ENCODE measurements around the gene KIF19.

The KIF19 gene

DNA sequence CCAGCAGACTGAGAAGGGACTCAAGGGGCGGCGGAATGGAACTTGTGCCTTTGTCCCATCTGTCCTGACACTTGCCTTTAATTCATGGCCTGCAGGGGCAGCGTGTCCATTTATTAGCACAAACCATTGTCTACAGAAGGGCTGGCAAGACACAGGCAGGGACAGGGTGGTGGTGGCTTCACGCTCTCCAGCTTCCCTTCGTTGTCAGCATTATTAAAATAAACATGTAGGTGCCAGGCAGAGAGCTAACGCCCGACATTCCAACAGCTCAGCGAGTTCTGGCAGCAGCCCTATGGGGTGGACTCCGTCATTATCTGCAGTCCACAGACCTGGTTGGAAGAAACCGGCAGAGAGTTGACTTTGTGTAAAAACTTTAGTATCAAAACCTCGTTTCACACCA is 35.7 kb upstream of the KIF19 start:
- H3K9me3 ChIP-seq (ENCODE audit: insufficient read depth, low read length): no peaks in the 10 kb centered on the region
- H2AFZ ChIP-seq (ENCODE audit: low read depth, low read length): no peak overlapping the region
- no peaks in the 10 kb centered on the region for H4K20me1 ChIP-seq (ENCODE audit: insufficient read depth, low read length)
- H3K9ac ChIP-seq (ENCODE audit: low read length): no peak overlapping the region
- H3K4me1 ChIP-seq (ENCODE audit: low read length): peaks cover 18% of the 10 kb centered on the region
- H3K27ac ChIP-seq (ENCODE audit: low read length): no peak overlapping the region
- no peaks in the 10 kb centered on the region for H3K27me3 ChIP-seq (ENCODE audit: low read depth, low read length)
- TF ChIP-seq, protein P1, sequence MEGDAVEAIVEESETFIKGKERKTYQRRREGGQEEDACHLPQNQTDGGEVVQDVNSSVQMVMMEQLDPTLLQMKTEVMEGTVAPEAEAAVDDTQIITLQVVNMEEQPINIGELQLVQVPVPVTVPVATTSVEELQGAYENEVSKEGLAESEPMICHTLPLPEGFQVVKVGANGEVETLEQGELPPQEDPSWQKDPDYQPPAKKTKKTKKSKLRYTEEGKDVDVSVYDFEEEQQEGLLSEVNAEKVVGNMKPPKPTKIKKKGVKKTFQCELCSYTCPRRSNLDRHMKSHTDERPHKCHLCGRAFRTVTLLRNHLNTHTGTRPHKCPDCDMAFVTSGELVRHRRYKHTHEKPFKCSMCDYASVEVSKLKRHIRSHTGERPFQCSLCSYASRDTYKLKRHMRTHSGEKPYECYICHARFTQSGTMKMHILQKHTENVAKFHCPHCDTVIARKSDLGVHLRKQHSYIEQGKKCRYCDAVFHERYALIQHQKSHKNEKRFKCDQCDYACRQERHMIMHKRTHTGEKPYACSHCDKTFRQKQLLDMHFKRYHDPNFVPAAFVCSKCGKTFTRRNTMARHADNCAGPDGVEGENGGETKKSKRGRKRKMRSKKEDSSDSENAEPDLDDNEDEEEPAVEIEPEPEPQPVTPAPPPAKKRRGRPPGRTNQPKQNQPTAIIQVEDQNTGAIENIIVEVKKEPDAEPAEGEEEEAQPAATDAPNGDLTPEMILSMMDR (IDR thresholded peaks at IDR 0.05; ENCODE audit: low read depth, low read length): no peak
- no peak for TF ChIP-seq EZH2phosphoT487 (IDR thresholded peaks at IDR 0.05; ENCODE audit: low read depth)
- no peaks in the 10 kb centered on the region for H3K36me3 ChIP-seq (replicated peaks; ENCODE audit: low read depth, low read length)
- no peak overlapping the region for H3K4me3 ChIP-seq (ENCODE audit: low read length)
- H3K4me2 ChIP-seq (ENCODE audit: low read length): no peak overlapping the region
- no peaks in the 10 kb centered on the region for H3K79me2 ChIP-seq (ENCODE audit: low read length)

DNA sequence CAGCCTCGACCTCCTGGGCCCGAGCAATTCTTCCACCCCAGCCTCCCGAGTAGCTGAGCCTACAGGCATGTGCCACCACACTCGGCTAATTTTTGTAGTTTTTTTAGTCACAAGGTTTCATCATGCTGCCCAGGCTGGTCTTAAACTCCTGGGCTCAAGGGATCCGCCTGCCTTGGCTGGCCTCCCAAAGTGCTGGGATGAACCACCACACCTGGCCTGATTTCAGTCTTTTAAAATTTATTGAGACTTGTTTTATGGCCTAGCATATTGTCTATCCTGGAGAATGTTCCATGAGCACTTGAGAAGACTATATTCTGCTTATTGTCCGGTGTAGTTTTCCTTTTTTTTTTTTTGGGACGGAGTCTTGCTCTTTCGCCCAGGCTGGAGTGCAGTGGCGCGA is 33.5 kb upstream of the KIF19 start:
- H2AFZ ChIP-seq (ENCODE audit: low read depth, low read length): no peak overlapping the region
- H3K4me3 ChIP-seq (ENCODE audit: low read length): no peak overlapping the region
- H3K27ac ChIP-seq (ENCODE audit: low read length): no peak overlapping the region
- H3K4me2 ChIP-seq (ENCODE audit: low read length): no peak overlapping the region
- no peaks in the 10 kb centered on the region for H3K36me3 ChIP-seq (replicated peaks; ENCODE audit: low read depth, low read length)
- H3K27me3 ChIP-seq (ENCODE audit: low read depth, low read length): peaks cover 6% of the 10 kb centered on the region; the same call in 1 of the 2 replicates
- H4K20me1 ChIP-seq (ENCODE audit: insufficient read depth, low read length): no peaks in the 10 kb centered on the region
- H3K79me2 ChIP-seq (ENCODE audit: low read length): no peaks in the 10 kb centered on the region
- H3K9ac ChIP-seq (ENCODE audit: low read length): no peak overlapping the region
- TF ChIP-seq EZH2phosphoT487 (IDR thresholded peaks at IDR 0.05; ENCODE audit: low read depth): no peak
- TF ChIP-seq, protein P1 (IDR thresholded peaks at IDR 0.05; ENCODE audit: low read depth, low read length): no peak
- H3K9me3 ChIP-seq (ENCODE audit: insufficient read depth, low read length): no peaks in the 10 kb centered on the region
- H3K4me1 ChIP-seq (ENCODE audit: low read length): peaks cover 18% of the 10 kb centered on the region

DNA sequence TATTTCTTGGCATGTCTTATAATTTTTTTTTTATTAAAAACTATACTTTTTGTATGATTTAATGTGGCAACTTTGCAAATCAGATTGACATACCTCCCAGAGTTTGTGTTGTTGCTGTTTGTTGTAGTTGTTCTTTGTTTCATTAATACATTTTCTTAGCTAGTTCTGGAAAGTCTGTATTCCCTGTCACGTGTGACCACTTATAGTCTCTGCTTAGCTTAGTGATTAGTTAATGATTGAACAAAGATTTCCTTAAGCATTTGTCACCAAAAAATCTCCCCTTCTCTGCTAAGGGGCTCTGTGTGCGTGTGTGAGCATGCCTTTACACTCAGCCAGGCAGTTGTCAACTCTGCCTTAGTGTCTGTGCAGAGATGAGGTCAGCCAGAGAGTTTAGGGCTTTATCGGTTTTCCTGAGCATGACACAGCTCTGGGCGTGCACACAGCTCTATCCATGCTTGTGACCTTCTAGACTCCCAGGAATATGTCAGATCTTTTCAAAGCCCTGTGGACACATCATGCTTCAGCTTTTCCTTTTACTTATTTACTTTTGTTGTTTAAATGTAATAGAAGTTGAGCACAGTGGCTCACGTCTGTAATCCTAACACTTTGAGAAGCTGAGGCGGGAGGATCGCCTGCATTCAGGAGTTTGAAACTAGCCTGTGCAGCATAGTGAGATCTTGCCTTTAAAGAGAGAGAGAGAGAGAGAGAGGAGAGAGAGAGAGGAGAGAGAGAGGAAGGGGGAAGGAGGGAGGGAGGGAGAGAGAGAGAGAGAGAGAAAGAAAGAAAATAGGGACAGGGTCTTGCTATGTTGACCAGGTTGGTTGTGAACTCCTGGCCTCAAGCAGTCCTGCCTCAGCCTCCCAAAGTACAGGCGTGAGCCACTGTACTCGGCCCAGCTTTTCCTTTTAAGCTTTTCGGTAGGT is 30.1 kb upstream of the KIF19 start:
- Histone ChIP-seq H3K9me3 (ENCODE audit: insufficient read depth, low read length) (no peaks in the 10 kb centered on the region), H3K27me3 (ENCODE audit: low read depth, low read length) (peaks cover 14% of the 10 kb centered on the region), H3K36me3 (replicated peaks; ENCODE audit: low read depth, low read length) (no peaks in the 10 kb centered on the region), H3K4me3 (ENCODE audit: low read length) (no peak overlapping the region), H3K4me2 (ENCODE audit: low read length) (no peak overlapping the region), H3K4me1 (ENCODE audit: low read length) (no peaks in the 10 kb centered on the region), H4K20me1 (ENCODE audit: insufficient read depth, low read length) (no peaks in the 10 kb centered on the region), H3K79me2 (ENCODE audit: low read length) (no peaks in the 10 kb centered on the region), H2AFZ (ENCODE audit: low read depth, low read length) (no peak overlapping the region), H3K9ac (ENCODE audit: low read length) (no peak overlapping the region), H3K27ac (ENCODE audit: low read length) (no peak overlapping the region)
- TF ChIP-seq, protein P1 (IDR thresholded peaks at IDR 0.05; ENCODE audit: low read depth, low read length): no peak
- TF ChIP-seq EZH2phosphoT487 (IDR thresholded peaks at IDR 0.05; ENCODE audit: low read depth): no peak

DNA sequence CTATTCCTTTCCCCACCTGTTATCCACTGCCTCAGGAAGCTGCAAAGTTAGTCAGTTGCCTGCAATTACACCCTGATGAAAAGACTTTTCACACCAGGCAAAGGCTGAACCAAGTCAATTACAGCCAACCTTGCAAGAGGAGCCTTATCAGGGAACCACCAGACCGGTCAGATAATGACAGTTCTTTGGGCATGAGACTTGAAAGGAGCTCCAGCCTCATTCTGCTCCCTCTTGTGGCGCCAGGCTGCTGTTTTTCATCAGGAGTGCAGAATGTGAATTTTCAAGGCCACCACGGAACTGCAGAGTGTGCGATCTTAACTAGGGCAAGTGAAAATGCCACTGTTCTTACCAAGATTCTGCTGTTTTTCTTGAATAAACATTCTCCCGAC is 29.5 kb upstream of the KIF19 start:
- Histone ChIP-seq H3K9ac (ENCODE audit: low read length) (no peak overlapping the region), H2AFZ (ENCODE audit: low read depth, low read length) (no peak overlapping the region), H3K27ac (ENCODE audit: low read length) (no peak overlapping the region), H3K27me3 (ENCODE audit: low read depth, low read length) (peaks cover 14% of the 10 kb centered on the region), H3K9me3 (ENCODE audit: insufficient read depth, low read length) (no peaks in the 10 kb centered on the region), H3K36me3 (replicated peaks; ENCODE audit: low read depth, low read length) (no peaks in the 10 kb centered on the region), H3K4me3 (ENCODE audit: low read length) (no peak overlapping the region), H3K79me2 (ENCODE audit: low read length) (no peaks in the 10 kb centered on the region), H4K20me1 (ENCODE audit: insufficient read depth, low read length) (no peaks in the 10 kb centered on the region), H3K4me1 (ENCODE audit: low read length) (no peaks in the 10 kb centered on the region), H3K4me2 (ENCODE audit: low read length) (no peak overlapping the region)
- no peak for TF ChIP-seq EZH2phosphoT487 (IDR thresholded peaks at IDR 0.05; ENCODE audit: low read depth)
- TF ChIP-seq, protein P1 (IDR thresholded peaks at IDR 0.05; ENCODE audit: low read depth, low read length): peak; percentile 31; the same call in 1 of the 2 replicates
